ENCODE measurements around the gene MEA1.

- TF ChIP-seq CTCF (IDR thresholded peaks at IDR 0.05) (no peak), POLR2A (IDR thresholded peaks at IDR 0.05) (no peak)
Observed at GRCh38 chr6:42967228-42967627, 46.5 kb downstream of the MEA1 start.

All from thyroid gland (tissue), 4 donors.